RWPE2 (cell line): ENCODE measurements around the gene CLK2.

Experiments
- ATAC-seq: fragments of 200-7000 bp; cut with Tn5 transposase; 3 replicates; pipeline ENCODE4 v1.9.1; 2021; ENCODE audit warnings: low read depth
- DNase-seq: peaks from one replicate; pipeline ENCODE4 v3.0.0-alpha.2; 2020; ENCODE audit warnings: low spot score
- H3K27ac ChIP-seq: fragments of 450-650 bp; 2 replicates; pipeline ENCODE4 v1.5.1; 2017; ENCODE audit warnings: mild to moderate bottlenecking; ENCODE audit not compliant: poor library complexity, severe bottlenecking
- H3K27me3 ChIP-seq: fragments of 250-450 bp; sonication (Bioruptor Pico); 2 replicates; pipeline ENCODE4 v1.5.1; 2021; ENCODE audit warnings: mild to moderate bottlenecking, moderate library complexity; ENCODE audit not compliant: insufficient read depth, poor library complexity, severe bottlenecking
- H3K36me3 ChIP-seq: fragments of 250-450 bp; sonication (Bioruptor Pico); 2 replicates; pipeline ENCODE4 v1.5.1; 2020; ENCODE audit warnings: low read depth, mild to moderate bottlenecking, moderate library complexity
- H3K4me1 ChIP-seq: fragments of 250-450 bp; sonication (Bioruptor Pico); 2 replicates; pipeline ENCODE4 v1.5.1; 2021; ENCODE audit warnings: mild to moderate bottlenecking, moderate library complexity; ENCODE audit not compliant: insufficient read depth, poor library complexity, severe bottlenecking
- H3K4me3 ChIP-seq: fragments of 250-450 bp; sonication (Bioruptor Pico); 2 replicates; pipeline ENCODE4 v1.5.1; 2021; ENCODE audit warnings: mild to moderate bottlenecking, moderate library complexity; ENCODE audit not compliant: severe bottlenecking
- H3K9me3 ChIP-seq: fragments of 250-450 bp; sonication (Bioruptor Pico); 2 replicates; pipeline ENCODE4 v1.5.1; 2021; ENCODE audit warnings: mild to moderate bottlenecking, moderate library complexity; ENCODE audit not compliant: severe bottlenecking
- CTCF ChIP-seq: fragments of 450-650 bp; IDR thresholded peaks from one replicate; pipeline ENCODE4 v1.5.1; 2017; ENCODE audit warnings: mild to moderate bottlenecking, moderate library complexity; ENCODE audit not compliant: poor library complexity, severe bottlenecking

CLK2 gene

GRCh38 chr1:155309423-155310021, 36.2 kb upstream of the CLK2 start:
- H3K36me3 ChIP-seq: peaks cover 47% of the 10 kb centered on the region
- H3K9me3 ChIP-seq: no peaks in the 10 kb centered on the region
- peak overlapping the region; percentile 90 for H3K27ac ChIP-seq
- no peak for ATAC-seq
- H3K27me3 ChIP-seq: no peaks in the 10 kb centered on the region
- peak overlapping the region; percentile 49 for H3K4me3 ChIP-seq
- H3K4me1 ChIP-seq: peaks cover 12% of the 10 kb centered on the region
- TF ChIP-seq CTCF: no peak
- DNase-seq: no peak

- ATAC-seq (peak; percentile 97), DNase-seq (peak; percentile 98)
- Histone ChIP-seq H3K9me3 (no peaks in the 10 kb centered on the region), H3K27me3 (no peaks in the 10 kb centered on the region), H3K4me3 (peak within 1 kb of the TSS; percentile 49), H3K36me3 (peaks cover 40% of the 10 kb centered on the region), H3K27ac (peak within 1 kb of the TSS; percentile 90), H3K4me1 (peaks cover 12% of the 10 kb centered on the region)
- no peak for TF ChIP-seq CTCF
Measured at GRCh38 chr1:155308493-155309422, 35.5 kb upstream of the CLK2 start, which contains the start of gene FDPS. Gene FDPS (plus strand): TSS chr1:155308866. CDS start chr1:155309790, 924 bp downstream.

- no peak for DNase-seq
Measured at GRCh38 chr1:155307247-155307740, 34.0 kb upstream of the CLK2 start.

GRCh38 chr1:155305881-155306391, 32.6 kb upstream of the CLK2 start:
- Histone ChIP-seq H3K9me3 (no peaks in the 10 kb centered on the region), H3K36me3 (peaks cover 12% of the 10 kb centered on the region), H3K27me3 (no peaks in the 10 kb centered on the region), H3K4me3 (no peak overlapping the region), H3K27ac (peak overlapping the region; percentile 90), H3K4me1 (peaks cover 6% of the 10 kb centered on the region)
- no peak for DNase-seq
- ATAC-seq: no peak
- no peak for TF ChIP-seq CTCF

More at GRCh38 chr1:155307247-155307740, 34.0 kb upstream of the CLK2 start:
- peak; percentile 36 for TF ChIP-seq CTCF
- no peak for ATAC-seq
- Histone ChIP-seq H3K36me3 (peaks cover 25% of the 10 kb centered on the region), H3K27me3 (no peaks in the 10 kb centered on the region), H3K4me1 (peaks cover 12% of the 10 kb centered on the region), H3K4me3 (no peak overlapping the region), H3K9me3 (no peaks in the 10 kb centered on the region), H3K27ac (peak overlapping the region; percentile 90)
